ENCODE data around the gene NAALADL2.

DNA sequence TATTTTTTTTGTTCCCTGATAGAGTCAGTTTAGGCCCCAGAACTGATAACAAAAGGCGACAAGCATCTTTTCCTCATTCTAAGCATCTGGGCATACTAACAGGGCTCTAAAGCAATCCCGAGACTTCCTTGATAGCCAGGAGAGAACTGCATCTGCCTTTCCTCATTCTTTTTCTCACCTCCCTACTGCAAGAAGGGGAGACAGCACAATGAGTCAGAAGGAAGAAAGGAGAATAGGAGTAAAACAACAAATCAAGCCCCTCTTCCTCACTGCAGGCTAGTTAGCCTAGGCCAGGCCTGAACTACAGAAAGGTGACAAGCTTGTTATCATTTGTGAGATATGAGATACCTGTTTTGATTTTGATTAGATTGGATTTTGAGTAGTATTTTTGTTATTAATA lies 97.9 kb downstream of the NAALADL2 start:
- TF ChIP-seq, protein P1, sequence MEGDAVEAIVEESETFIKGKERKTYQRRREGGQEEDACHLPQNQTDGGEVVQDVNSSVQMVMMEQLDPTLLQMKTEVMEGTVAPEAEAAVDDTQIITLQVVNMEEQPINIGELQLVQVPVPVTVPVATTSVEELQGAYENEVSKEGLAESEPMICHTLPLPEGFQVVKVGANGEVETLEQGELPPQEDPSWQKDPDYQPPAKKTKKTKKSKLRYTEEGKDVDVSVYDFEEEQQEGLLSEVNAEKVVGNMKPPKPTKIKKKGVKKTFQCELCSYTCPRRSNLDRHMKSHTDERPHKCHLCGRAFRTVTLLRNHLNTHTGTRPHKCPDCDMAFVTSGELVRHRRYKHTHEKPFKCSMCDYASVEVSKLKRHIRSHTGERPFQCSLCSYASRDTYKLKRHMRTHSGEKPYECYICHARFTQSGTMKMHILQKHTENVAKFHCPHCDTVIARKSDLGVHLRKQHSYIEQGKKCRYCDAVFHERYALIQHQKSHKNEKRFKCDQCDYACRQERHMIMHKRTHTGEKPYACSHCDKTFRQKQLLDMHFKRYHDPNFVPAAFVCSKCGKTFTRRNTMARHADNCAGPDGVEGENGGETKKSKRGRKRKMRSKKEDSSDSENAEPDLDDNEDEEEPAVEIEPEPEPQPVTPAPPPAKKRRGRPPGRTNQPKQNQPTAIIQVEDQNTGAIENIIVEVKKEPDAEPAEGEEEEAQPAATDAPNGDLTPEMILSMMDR (conservative IDR thresholded peaks at IDR 0.05; ENCODE audit: low read depth, low read length), result no peak
- TF ChIP-seq EZH2phosphoT487 (IDR thresholded peaks at IDR 0.05; ENCODE audit: borderline replicate concordance, low read length), result no peak
- TF ChIP-seq EZH2 (IDR thresholded peaks at IDR 0.05; ENCODE audit: low read length, unreplicated experiment), result no peak
